ENCODE measurements around the gene SPATA33.
"Not testable (repeated sequence)": the region's sequence is repeated elsewhere in the genome, so short reads cannot be mapped to it uniquely, and the experiment has no call there.

SPATA33 gene

GRCh38 chr16:89629827-89630610 is 27.6 kb upstream of the SPATA33 start:
- no peak for DNase-seq

DNA sequence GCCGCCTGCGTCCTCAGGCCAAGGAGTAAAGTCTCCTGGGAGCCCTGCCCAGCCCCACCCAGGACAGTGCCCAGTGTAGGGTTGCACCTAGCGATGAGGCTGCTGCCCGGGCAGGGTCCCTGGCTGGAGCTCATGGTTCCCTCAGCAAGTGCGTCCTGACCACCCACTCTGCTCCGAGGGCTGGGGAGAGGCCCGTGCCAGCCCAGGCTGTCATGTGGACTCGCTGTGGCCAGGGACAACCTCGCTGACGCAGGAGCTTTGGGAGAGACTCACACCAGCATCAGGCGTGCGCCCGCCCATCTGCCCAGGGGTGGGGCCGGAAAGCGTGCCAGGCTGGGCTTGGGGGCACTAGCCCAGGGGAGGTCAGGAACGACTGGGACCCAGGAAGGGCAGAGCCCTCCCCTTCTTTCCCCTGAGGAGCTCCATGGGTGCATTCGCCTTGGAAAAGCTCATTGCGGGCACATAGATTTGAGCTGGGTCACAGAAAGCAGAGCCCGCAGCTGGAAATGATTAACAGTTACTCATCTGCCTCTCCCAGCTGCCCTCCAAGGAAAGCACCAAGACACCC is 24.5 kb upstream of the SPATA33 start:
- DNase-seq: no peak

DNA sequence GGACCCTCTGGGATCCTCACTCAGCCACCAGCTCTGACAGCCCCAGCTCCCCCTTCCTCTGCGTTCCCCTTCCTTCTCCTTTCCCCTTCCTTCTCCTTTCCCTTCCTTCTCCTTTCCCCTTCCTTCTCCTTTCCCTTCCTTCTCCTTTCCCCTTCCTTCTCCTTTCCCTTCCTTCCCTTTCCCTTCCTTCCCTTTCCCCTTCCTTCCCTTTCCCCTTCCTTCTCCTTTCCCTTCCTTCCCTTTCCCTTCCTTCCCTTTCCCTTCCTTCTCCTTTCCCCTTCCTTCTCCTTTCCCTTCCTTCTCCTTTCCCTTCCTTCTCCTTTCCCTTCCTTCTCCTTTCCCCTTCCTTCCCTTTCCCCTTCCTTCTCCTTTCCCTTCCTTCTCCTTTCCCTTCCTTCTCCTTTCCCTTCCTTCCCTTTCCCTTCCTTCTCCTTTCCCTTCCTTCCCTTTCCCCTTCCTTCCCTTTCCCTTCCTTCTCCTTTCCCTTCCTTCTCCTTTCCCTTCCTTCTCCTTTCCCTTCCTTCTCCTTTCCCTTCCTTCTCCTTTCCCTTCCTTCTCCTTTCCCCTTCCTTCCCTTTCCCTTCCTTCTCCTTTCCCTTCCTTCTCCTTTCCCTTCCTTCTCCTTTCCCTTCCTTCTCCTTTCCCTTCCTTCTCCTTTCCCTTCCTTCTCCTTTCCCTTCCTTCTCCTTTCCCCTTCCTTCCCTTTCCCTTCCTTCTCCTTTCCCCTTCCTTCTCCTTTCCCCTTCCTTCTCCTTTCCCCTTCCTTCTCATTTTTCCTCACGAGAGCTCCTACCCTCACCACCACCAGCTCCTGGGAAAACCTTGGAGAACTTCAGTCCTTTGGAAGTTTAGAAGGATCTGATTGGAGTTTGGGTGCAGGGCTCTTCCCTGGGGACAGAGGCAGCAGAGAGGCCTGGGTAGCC is 22.9 kb upstream of the SPATA33 start:
- not testable (repeated sequence) for DNase-seq

GRCh38 chr16:89636663-89637062 is 21.0 kb upstream of the SPATA33 start:
- no peak for DNase-seq

GRCh38 chr16:89637379-89637778 is 20.3 kb upstream of the SPATA33 start:
- DNase-seq: no peak

- DNase-seq: no peak
Measured at GRCh38 chr16:89638455-89638854, 19.2 kb upstream of the SPATA33 start.

DNA sequence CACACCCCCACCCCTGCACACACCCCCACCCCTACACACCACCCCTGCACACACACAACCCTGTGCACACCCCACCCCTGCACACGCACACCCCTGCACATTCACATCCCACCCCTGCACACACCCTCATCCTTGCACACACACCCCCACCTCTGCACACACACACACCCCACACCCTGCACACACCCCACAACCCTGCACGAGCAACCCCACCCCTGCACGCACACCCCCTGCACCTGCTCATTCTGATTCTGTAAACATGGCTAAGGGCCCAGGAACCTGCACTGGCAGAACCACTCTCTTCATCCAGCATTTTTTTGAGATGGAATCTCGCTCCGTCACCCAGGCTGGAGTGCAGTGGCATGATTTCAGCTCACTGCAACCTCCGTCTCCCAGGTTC is 18.3 kb upstream of the SPATA33 start:
- DNase-seq: no peak

- DNase-seq: no peak
Measured at GRCh38 chr16:89641458-89642119, 16.0 kb upstream of the SPATA33 start.

DNA sequence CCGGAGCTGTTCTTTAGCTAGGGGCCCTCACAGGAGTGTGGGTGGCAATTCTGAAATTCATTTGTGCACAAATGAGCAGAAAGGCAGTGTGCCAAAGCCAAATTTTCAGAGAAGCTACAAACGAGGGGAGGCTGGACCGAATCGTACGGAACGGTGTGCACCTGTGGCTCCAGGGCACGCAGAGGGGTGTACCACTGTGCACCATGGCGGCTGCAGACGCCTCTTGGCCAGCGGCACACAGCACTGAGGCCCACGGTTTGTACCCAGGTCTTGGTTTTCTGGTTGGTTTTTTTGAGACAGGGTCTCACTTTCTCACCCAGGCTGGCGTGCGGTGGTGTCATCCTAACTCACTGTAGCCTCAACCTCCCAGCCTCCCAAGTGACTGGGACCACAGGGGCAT is 15.1 kb upstream of the SPATA33 start:
- no peak for DNase-seq

- DNase-seq: no peak
Measured at GRCh38 chr16:89643769-89644300, 13.8 kb upstream of the SPATA33 start.

GRCh38 chr16:89645122-89645521 is 12.5 kb upstream of the SPATA33 start:
- no peak for DNase-seq

- no peak for DNase-seq
Measured at GRCh38 chr16:89646270-89646669, 11.4 kb upstream of the SPATA33 start.

GRCh38 chr16:89646906-89647305 is 10.7 kb upstream of the SPATA33 start:
- DNase-seq: no peak

DNA sequence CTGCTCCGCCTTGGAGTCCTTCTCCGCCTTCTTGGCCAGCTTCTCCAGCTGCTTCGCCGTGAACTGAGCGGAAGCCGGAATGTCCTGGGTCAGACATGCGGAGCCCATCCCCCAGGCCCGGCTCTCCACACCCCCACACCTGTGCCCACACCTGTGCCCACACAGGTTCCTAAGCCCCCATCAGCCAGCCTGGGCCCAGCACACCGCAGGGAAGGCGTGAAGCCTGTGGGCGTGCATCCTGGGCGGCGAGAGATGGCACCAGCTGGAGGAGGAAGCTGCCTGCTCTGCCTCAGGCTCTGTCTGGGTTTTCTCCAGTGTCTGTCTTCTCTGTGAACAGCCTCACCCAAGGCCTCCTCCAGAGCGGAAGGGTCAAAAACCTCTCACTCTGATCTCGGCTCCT is 6.1 kb upstream of the SPATA33 start:
- DNase-seq: no peak

- no peak for DNase-seq
Measured at GRCh38 chr16:89653656-89654295, 3.9 kb upstream of the SPATA33 start.

DNA sequence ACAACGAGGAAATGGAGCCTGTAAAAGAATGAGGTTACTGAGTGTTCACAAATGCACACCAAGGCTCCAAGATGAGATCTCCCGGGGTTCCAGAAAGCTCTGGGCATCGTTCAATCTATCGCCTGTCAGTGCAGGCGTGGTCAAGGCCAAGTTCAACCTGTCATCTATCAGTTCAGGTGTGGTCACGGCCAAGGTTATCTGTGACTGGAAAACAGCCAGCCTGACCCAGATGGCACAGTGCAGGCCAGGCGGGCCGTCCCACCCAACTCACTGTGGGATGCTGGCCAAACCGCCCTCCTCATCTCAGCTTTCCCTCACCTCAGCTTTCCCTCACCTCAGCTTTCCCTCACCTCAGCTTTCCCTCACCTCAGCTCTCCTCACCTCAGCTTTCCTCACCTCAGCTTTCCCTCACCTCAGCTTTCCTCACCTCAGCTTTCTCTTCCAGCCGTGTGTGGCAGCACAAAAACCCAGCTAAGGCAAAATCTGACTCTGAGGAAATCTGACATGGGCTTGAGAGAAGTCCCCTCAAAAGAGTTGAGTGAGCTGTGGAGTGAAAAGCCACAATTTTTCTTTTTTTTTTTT is 2.5 kb upstream of the SPATA33 start:
- no peak for DNase-seq

GRCh38 chr16:89656435-89657121 is 1.1 kb upstream of the SPATA33 start:
- no peak for DNase-seq

DNA sequence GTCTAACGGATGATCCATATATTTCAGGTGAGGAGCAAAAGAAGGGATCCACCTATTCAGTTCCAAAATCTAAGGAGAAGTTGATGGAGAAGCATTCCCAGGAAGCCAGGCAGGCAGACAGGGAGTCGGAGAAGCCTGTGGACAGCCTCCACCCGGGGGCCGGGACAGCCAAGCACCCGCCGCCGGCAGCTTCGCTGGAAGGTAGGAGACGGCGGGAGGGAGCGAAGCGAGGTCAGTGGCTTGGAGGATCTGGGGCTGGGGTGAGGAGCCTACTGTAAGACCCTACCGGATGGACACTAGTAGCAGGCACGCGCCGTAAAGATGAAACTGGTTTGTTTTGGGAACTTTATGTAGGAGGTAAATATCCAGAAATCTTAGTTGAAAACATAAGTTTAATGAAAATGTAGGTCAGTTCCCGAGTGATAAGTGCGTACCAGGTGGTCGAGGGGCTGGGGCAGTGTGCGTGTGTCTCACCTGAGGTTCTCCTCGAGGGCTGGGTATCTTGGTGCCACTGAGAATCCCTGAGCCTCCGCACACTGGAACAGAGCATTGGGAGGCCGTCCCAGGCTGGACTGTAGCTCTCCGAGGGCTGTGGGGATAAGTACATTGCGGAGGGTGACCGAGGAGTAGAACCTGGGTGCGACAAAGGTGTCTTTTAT is 714 bp downstream of the SPATA33 start:
- no peak for DNase-seq

GRCh38 chr16:89660146-89660545 is 2.5 kb downstream of the SPATA33 start:
- no peak for DNase-seq

- DNase-seq: no peak
Measured at GRCh38 chr16:89661215-89661614, 3.6 kb downstream of the SPATA33 start.

DNA sequence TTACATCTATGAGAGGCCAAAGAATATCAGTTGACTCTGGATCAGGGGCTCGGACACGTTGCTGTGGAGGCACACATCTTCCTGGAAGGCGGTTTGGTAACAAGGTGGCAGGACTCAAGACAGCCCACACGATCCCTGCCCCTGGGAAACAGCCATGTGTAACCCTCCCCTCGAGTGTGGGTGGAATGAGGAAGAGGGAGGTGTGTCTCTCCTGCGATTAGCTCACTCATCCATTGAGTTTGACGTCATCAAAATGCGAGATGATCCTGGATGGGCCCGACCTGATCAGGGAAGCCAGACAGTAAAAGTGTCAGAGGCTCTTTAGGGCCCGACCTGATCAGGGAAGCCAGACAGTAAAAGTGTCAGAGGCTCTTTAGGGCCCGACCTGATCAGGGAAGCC is 6.6 kb downstream of the SPATA33 start:
- not testable (repeated sequence) for DNase-seq
